Esophagus squamous epithelium (tissue), 4 donors: ENCODE data around the gene APOC3.

Experiments
- POLR2A ChIP-seq, 4 donors: fragments of 450-650 bp; IDR thresholded peaks; one replicate each; pipeline ENCODE4 v1.6.1; 2017; ENCODE audit warnings: antibody characterized with exemption in 4 of 4, mild to moderate bottlenecking in 4 of 4, moderate library complexity in 3 of 4
- TF ChIP-seq, protein P1 (sequence below), 6 experiments: fragments of 450-650 bp in 4 of 6; fragments of 200-600 bp in 2 of 6; sonication (generic) in 2 of 6; IDR thresholded peaks; one replicate each; pipeline ENCODE4 v1.5.1; 2016 to 2019; ENCODE audit warnings: antibody characterized with exemption in 6 of 6, mild to moderate bottlenecking in 4 of 6, moderate library complexity in 4 of 6

GRCh38 chr11:116798368-116798767 is 31.3 kb upstream of the APOC3 start:
- no peak for TF ChIP-seq POLR2A (IDR thresholded peaks at IDR 0.05)
- TF ChIP-seq, protein P1, sequence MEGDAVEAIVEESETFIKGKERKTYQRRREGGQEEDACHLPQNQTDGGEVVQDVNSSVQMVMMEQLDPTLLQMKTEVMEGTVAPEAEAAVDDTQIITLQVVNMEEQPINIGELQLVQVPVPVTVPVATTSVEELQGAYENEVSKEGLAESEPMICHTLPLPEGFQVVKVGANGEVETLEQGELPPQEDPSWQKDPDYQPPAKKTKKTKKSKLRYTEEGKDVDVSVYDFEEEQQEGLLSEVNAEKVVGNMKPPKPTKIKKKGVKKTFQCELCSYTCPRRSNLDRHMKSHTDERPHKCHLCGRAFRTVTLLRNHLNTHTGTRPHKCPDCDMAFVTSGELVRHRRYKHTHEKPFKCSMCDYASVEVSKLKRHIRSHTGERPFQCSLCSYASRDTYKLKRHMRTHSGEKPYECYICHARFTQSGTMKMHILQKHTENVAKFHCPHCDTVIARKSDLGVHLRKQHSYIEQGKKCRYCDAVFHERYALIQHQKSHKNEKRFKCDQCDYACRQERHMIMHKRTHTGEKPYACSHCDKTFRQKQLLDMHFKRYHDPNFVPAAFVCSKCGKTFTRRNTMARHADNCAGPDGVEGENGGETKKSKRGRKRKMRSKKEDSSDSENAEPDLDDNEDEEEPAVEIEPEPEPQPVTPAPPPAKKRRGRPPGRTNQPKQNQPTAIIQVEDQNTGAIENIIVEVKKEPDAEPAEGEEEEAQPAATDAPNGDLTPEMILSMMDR (IDR thresholded peaks at IDR 0.05), result no peak
